ENCODE data around the gene ADGRL2.

ADGRL2 gene

GRCh38 chr1:81805537-81806431 lies 5.0 kb downstream of the ADGRL2 start:
- DNase-seq (ENCODE audit: low read depth, low spot score): no peak
- H3K27ac ChIP-seq: no peak overlapping the region

GRCh38 chr1:81806432-81806770 lies 5.7 kb downstream of the ADGRL2 start:
- DNase-seq (ENCODE audit: low read depth, low spot score): no peak
- H3K27ac ChIP-seq: no peak overlapping the region

- H3K27ac ChIP-seq: no peak overlapping the region
- no peak for DNase-seq (ENCODE audit: low read depth, low spot score)
Observed at GRCh38 chr1:81808760-81809159, 8.0 kb downstream of the ADGRL2 start.

GRCh38 chr1:81809808-81810207 lies 9.1 kb downstream of the ADGRL2 start:
- H3K27ac ChIP-seq: no peak overlapping the region
- no peak for DNase-seq (ENCODE audit: low read depth, low spot score)

- DNase-seq (ENCODE audit: low read depth, low spot score): no peak
- H3K27ac ChIP-seq: no peak overlapping the region
Observed at GRCh38 chr1:81811757-81812371, 11.1 kb downstream of the ADGRL2 start.

- H3K27ac ChIP-seq: no peak overlapping the region
- no peak for DNase-seq (ENCODE audit: low read depth, low spot score)
Observed at GRCh38 chr1:81812712-81813111, 12.0 kb downstream of the ADGRL2 start.

GRCh38 chr1:81813691-81814090 lies 13.0 kb downstream of the ADGRL2 start:
- no peak overlapping the region for H3K27ac ChIP-seq
- DNase-seq (ENCODE audit: low read depth, low spot score): no peak

GRCh38 chr1:81819613-81820012 lies 18.9 kb downstream of the ADGRL2 start:
- no peak overlapping the region for H3K27ac ChIP-seq
- DNase-seq (ENCODE audit: low read depth, low spot score): no peak

- no peak for DNase-seq (ENCODE audit: low read depth, low spot score)
- no peak overlapping the region for H3K27ac ChIP-seq
Observed at GRCh38 chr1:81820765-81821164, 20.0 kb downstream of the ADGRL2 start.

- H3K27ac ChIP-seq: no peak overlapping the region
- DNase-seq (ENCODE audit: low read depth, low spot score): no peak
Observed at GRCh38 chr1:81823082-81823481, 22.3 kb downstream of the ADGRL2 start.

GRCh38 chr1:81824759-81825158 lies 24.0 kb downstream of the ADGRL2 start:
- no peak for DNase-seq (ENCODE audit: low read depth, low spot score)
- no peak overlapping the region for H3K27ac ChIP-seq

GRCh38 chr1:81827942-81828341 lies 27.2 kb downstream of the ADGRL2 start:
- no peak for DNase-seq (ENCODE audit: low read depth, low spot score)
- no peak overlapping the region for H3K27ac ChIP-seq

GRCh38 chr1:81832573-81832972 lies 31.8 kb downstream of the ADGRL2 start:
- no peak for DNase-seq (ENCODE audit: low read depth, low spot score)
- no peak overlapping the region for H3K27ac ChIP-seq

- DNase-seq (ENCODE audit: low read depth, low spot score): no peak
- H3K27ac ChIP-seq: no peak overlapping the region
Observed at GRCh38 chr1:81833722-81834121, 33.0 kb downstream of the ADGRL2 start.

GRCh38 chr1:81834268-81834667 lies 33.5 kb downstream of the ADGRL2 start:
- no peak for DNase-seq (ENCODE audit: low read depth, low spot score)
- no peak overlapping the region for H3K27ac ChIP-seq

GRCh38 chr1:81834921-81835698 lies 34.4 kb downstream of the ADGRL2 start:
- H3K27ac ChIP-seq: no peak overlapping the region
- no peak for DNase-seq (ENCODE audit: low read depth, low spot score)

GRCh38 chr1:81836007-81836626 lies 35.4 kb downstream of the ADGRL2 start:
- no peak for DNase-seq (ENCODE audit: low read depth, low spot score)
- no peak overlapping the region for H3K27ac ChIP-seq

- no peak for DNase-seq (ENCODE audit: low read depth, low spot score)
- H3K27ac ChIP-seq: no peak overlapping the region
Observed at GRCh38 chr1:81838600-81839218, 38.0 kb downstream of the ADGRL2 start.

GRCh38 chr1:81840805-81841204 lies 40.1 kb downstream of the ADGRL2 start:
- no peak overlapping the region for H3K27ac ChIP-seq
- DNase-seq (ENCODE audit: low read depth, low spot score): no peak

- DNase-seq (ENCODE audit: low read depth, low spot score): no peak
- no peak overlapping the region for H3K27ac ChIP-seq
Observed at GRCh38 chr1:81841795-81842194, 41.1 kb downstream of the ADGRL2 start.

All from epithelial cell of prostate (primary cell).